ENCODE data around the gene TSPEAR. TPM values are rescaled to one million over a fixed set of nuclear protein-coding genes. Genes with fewer than 3 reads are reported as not detected.

The TSPEAR gene
- total RNA-seq, 1 donor from 2014 or later = not detected

DNA sequence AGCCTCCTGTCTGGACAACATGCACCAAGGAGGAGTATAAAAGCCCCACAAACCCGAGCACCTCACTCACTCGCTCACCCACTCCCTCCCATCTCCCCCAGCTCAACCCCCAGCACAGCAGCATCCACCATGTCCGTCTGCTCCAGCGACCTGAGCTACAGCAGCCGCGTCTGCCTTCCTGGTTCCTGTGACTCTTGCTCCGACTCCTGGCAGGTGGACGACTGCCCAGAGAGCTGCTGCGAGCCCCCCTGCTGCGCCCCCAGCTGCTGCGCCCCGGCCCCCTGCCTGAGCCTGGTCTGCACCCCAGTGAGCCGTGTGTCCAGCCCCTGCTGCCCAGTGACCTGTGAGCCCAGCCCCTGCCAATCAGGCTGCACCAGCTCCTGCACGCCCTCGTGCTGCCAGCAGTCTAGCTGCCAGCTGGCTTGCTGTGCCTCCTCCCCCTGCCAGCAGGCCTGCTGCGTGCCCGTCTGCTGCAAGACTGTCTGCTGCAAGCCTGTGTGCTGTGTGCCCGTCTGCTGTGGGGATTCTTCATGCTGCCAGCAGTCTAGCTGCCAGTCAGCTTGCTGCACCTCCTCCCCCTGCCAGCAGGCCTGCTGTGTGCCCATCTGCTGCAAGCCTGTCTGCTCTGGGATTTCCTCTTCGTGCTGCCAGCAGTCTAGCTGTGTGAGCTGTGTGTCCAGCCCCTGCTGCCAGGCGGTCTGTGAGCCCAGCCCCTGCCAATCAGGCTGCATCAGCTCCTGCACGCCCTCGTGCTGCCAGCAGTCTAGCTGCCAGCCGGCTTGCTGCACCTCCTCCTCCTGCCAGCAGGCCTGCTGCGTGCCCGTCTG lies 137.5 kb downstream of the TSPEAR start, which contains the start of gene KRTAP10-4:
Gene KRTAP10-4 (plus strand): TSS at position 100 of the 827 bp plus-strand sequence. CDS start 30 bp downstream, at position 130.

DNA sequence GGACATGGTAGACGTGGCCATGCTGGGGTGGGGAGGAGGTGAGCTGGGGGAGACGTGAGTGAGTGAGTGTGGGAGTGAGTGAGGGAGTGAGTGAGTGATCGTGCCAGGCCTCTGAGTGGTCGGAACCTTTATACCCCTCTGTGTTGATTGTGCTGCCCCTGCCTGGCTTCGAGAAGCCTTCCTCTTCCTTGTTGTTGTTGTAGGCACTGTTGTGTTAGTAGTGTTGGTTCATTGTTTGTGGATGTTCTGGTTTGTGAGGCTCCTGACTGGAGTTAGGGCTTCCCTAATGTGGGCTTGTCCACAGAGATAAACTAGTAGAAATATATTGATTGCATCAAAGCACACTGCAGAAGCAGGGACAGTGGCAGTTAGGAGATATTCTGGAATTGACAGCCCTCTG lies 152.7 kb downstream of the TSPEAR start, which contains the start of gene KRTAP10-3:
Gene KRTAP10-3 (minus strand): TSS at position 101 of the 400 bp plus-strand sequence. CDS start 80 bp downstream, at position 21.

GRCh38 chr21:44551340-44551961 lies 159.9 kb downstream of the TSPEAR start, which contains the start of gene KRTAP10-2:
Gene KRTAP10-2, minus strand, starts transcription at chr21:44551505. Its CDS starts 47 bp downstream, at chr21:44551458.

DNA sequence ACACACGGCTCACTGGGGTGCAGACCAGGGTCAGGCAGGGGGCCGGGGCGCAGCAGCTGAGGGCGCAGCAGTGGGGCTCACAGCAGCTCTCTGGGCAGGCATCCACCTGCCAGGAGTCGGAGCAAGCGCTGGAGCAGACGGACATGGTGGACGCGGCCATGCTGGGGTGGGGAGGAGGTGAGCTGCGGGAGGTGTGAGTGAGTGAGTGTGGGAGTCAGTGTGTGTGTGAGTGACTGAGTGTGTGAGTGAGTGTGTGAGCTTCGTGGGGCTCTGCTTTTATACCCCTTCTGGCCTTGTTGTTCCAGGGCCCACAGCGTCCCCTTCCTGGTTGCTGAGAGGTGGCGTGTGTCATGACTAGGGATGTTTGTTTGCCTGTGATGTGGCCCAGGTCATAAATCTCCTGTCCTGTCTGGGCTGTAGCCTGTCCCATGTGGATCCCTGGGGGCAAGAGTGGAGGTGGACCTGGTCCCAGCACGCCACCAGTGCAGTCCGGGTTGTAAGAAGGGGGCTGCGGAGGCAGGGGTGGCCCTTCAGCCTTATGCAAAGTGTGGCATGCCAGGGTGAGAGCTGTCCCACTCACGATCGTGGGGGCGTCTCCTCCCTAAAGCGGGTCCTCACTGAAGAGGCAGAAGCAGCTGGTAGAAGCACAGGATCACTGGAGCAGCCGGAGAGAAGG lies 171.2 kb downstream of the TSPEAR start, which contains the start of gene KRTAP10-1:
Gene KRTAP10-1 (minus strand): TSS at position 205 of the 676 bp plus-strand sequence. CDS start 45 bp downstream, at position 160.

DNA sequence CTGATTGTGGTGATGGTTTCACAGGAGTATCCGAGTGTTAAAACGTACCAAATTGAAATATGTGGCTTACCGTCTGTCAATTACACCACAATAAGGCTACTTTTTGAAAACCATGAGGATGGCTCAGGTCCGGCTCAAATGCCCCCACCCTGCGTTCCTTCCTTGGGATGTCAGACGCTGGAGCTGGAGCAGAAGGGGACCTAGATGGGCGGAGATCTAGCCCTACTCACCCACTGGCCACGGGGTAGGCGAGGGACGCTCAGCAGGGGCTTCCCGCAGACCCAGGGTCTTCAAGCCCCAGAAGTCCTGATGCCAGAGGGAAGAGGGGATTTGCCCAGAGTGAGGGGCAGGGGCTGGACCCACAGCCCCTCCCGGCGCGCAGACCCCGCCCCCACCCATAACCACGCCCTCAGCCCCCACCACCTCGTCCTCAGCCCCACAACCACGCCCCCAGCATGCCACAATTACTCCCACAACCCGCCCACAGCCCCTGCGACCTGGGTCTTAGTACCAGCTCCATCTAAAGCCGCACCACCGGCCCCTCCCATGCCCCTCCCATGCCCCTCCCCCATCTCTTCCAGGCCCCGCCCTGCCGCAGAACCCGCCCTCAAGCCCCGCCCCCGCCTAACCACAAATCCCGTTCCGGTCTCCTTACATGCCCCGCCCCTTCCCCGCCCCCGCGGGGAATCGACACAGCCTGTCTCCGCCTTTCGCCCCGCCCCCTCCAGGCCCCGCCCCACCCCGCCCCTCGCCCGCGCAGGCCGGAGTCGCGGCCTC lies 256.4 kb downstream of the TSPEAR start, which contains the start of gene LRRC3:
Gene LRRC3 (plus strand): TSS at position 764 of the 777 bp plus-strand sequence. CDS start 1,135 bp downstream, outside the sequence.

Other genes with a start within 250 kb of the TSPEAR start
- gene KRTAP10-1, start 171.4 kb downstream of the TSPEAR start, total RNA-seq = not detected in 2 replicates
- not detected in 2 replicates for gene KRTAP10-2, start 160.1 kb downstream of the TSPEAR start, total RNA-seq
- not detected in 2 replicates for gene KRTAP10-3, start 152.8 kb downstream of the TSPEAR start, total RNA-seq
- gene KRTAP10-4, start 137.8 kb downstream of the TSPEAR start, total RNA-seq = not detected in 2 replicates
- not detected in 2 replicates for gene KRTAP10-5, start 131.0 kb downstream of the TSPEAR start, total RNA-seq
- not detected in 2 replicates for gene KRTAP10-6, start 119.1 kb downstream of the TSPEAR start, total RNA-seq
- not detected in 2 replicates for gene KRTAP10-7, start 111.0 kb downstream of the TSPEAR start, total RNA-seq
- gene KRTAP10-8, start 99.5 kb downstream of the TSPEAR start, total RNA-seq = not detected in 2 replicates
- gene KRTAP10-9, start 84.5 kb downstream of the TSPEAR start, total RNA-seq = not detected in 2 replicates
- gene KRTAP10-10, start 74.2 kb downstream of the TSPEAR start, total RNA-seq = not detected in 2 replicates
- gene KRTAP10-11, start 65.2 kb downstream of the TSPEAR start, total RNA-seq = not detected in 2 replicates
- not detected in 2 replicates for gene KRTAP12-4, start 56.9 kb downstream of the TSPEAR start, total RNA-seq
- gene KRTAP12-3, start 53.6 kb downstream of the TSPEAR start, total RNA-seq = not detected in 2 replicates
- not detected in 2 replicates for gene KRTAP12-2, start 44.6 kb downstream of the TSPEAR start, total RNA-seq
- not detected in 2 replicates for gene KRTAP12-1, start 29.4 kb downstream of the TSPEAR start, total RNA-seq
- not detected in 2 replicates for gene KRTAP10-12, start 14.4 kb downstream of the TSPEAR start, total RNA-seq
- gene UBE2G2, start 90.2 kb upstream of the TSPEAR start, total RNA-seq = 22.3 and 22.5 TPM in 2 replicates
- 85.0 and 99.4 TPM in 2 replicates for gene SUMO3, start 106.5 kb upstream of the TSPEAR start, total RNA-seq
- gene PTTG1IP, start 162.1 kb upstream of the TSPEAR start, total RNA-seq = 282 and 295 TPM in 2 replicates
- not detected in 2 replicates for gene ITGB2, start 209.3 kb upstream of the TSPEAR start, total RNA-seq
- 12.4 and 22.5 TPM in 2 replicates for gene SLX9, start 228.5 kb upstream of the TSPEAR start, total RNA-seq